Mononuclear cell (primary cell): ENCODE results near the gene ELK3. TPM values are rescaled to one million over a fixed set of nuclear protein-coding genes. Genes with fewer than 3 reads are reported as not detected.

Experiments
- H3K27me3 ChIP-seq: 2 replicates; pipeline ENCODE4 v1.6.0; 2011; ENCODE audit warnings: low read length, control low read depth; ENCODE audit not compliant: insufficient read depth
- H3K4me1 ChIP-seq: 2 replicates; pipeline ENCODE4 v1.5.1; 2011; ENCODE audit warnings: mild to moderate bottlenecking, low read length, control low read depth; ENCODE audit not compliant: insufficient read depth
- H3K4me3 ChIP-seq: 2 replicates; pipeline ENCODE4 v1.5.1; 2011; ENCODE audit warnings: mild to moderate bottlenecking, low read length, moderate library complexity
- H3K9me3 ChIP-seq: 2 replicates; pipeline ENCODE4 v1.5.1; 2011; ENCODE audit warnings: low read depth, mild to moderate bottlenecking, control low read depth, low read length
- total RNA-seq: library from RNA; depleted of rRNA; stranded (reverse); fragments of >200 nt; gene quantifications from one replicate; pipeline ENCODE4 v1.2.3, GENCODE V29; 2012

Gene ELK3
- total RNA-seq, result 23.7 TPM

DNA sequence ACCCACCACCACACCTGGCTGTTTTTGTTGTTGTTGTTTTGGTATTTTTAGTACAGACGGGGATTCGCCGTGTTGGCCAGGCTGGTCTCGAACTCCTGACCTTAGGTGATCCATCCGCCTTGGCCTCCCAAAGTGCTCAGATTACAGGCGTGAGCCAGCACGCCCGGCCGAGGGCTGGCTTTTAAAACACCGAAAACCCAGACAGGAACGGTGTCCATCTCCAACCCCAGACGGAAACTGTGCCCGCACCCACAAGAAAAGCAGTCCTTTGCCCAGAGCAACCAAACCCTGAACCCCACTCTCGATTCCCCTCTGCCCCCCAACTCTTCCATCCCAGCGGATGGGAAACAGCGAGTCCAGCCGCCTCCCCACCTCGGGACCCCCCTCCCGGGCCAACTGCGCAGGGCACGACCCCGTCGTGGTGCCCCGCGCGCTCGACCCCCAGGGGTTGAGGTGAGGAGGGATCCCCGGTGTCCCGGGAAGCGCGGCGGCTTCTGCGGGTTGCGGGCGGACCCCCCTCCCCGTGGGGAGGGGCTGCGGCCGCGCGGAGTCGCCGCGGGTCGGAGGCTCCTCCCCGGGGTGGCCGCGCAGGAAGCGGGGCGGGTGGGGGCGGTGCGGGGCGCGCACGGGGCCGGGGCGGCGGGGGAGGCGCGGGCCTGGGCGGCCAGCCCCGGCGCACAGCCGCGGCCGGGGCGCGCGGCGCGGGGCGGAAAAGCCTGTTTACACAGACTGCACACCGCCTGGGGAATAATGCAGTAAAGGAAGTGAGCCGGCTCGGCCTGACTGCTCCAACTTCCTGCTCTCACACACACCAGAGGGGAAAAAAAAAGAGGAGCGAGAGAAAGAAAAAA lies at the start of gene ELK3:
TSS of gene ELK3 (plus strand) at position 651 of the 851 bp plus-strand sequence.
- Histone ChIP-seq H3K4me3 (peak within 1 kb of the TSS; percentile 88), H3K4me1 (peaks cover 38% of the 10 kb centered on the region), H3K27me3 (no peaks in the 10 kb centered on the region), H3K9me3 (no peaks in the 10 kb centered on the region)

DNA sequence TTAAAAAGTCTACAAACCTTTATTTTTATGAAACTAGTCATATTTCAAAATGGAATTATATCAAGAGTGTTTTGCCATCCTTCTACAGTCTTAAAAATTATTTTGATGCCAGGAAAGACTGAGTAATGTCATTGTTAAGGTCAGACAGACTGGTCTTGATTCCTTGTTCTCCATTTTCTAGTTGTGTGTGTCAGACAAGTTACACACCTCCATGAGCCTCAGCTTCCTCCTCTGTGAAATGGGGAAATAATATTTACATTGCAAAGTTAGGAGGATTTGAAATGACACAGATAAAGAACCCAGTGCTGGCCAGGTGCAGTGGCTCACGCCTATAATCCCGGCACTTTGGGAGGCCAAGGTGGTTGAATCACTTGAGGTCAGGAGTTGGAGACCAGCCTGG lies 47.4 kb upstream of the ELK3 start:
- Histone ChIP-seq H3K4me1 (peaks cover 25% of the 10 kb centered on the region), H3K9me3 (no peaks in the 10 kb centered on the region), H3K27me3 (no peaks in the 10 kb centered on the region), H3K4me3 (no peak overlapping the region)

DNA sequence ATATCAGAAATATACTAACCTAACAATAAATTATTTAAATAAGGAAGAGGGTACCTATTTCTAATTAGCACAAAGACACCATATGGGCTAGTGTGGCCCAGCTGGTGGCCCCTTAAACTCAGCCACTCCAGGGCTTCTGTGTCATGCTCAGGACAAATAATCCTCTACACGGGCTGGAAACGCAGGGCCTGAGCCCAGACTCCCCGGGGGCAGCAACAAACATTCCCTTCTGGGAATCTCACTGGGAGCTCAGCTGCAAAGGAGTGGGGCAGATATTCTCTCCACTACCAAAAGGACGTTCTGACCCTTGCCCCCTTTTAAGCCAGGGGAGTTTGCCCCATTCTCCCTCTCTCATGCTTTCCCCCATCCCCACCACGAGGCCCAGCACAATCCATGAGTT lies 43.7 kb upstream of the ELK3 start:
- Histone ChIP-seq H3K27me3 (no peaks in the 10 kb centered on the region), H3K4me1 (no peaks in the 10 kb centered on the region), H3K4me3 (no peak overlapping the region), H3K9me3 (no peaks in the 10 kb centered on the region)

DNA sequence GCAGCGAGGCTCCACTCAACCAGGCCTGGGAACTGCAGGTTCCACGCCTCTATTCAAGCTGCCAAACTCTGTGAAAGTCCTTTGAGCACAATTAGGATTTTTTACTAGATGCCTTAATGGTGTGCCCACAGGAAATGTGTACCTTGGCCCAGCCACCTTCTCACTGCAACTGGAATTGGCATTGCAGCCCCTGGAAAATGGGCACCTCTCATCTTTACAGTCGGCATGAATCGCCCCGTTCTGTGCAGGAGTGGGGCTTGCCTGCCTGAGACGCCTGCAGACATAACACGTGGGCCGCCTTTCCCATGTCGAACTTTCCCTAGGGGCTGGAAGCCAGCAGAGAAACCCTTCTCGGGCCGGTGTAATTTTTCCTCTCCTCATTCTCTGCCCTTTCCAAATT lies 42.0 kb upstream of the ELK3 start:
- H3K4me3 ChIP-seq, result no peak overlapping the region
- no peaks in the 10 kb centered on the region for H3K27me3 ChIP-seq
- no peaks in the 10 kb centered on the region for H3K4me1 ChIP-seq
- no peaks in the 10 kb centered on the region for H3K9me3 ChIP-seq

- Histone ChIP-seq H3K4me3 (no peak overlapping the region), H3K4me1 (no peaks in the 10 kb centered on the region), H3K27me3 (no peaks in the 10 kb centered on the region), H3K9me3 (no peaks in the 10 kb centered on the region)
Observed at GRCh38 chr12:96153131-96153725, 40.9 kb upstream of the ELK3 start.

GRCh38 chr12:96155181-96155580 lies 39.0 kb upstream of the ELK3 start:
- no peaks in the 10 kb centered on the region for H3K4me1 ChIP-seq
- no peaks in the 10 kb centered on the region for H3K9me3 ChIP-seq
- no peak overlapping the region for H3K4me3 ChIP-seq
- no peaks in the 10 kb centered on the region for H3K27me3 ChIP-seq

- Histone ChIP-seq H3K4me1 (no peaks in the 10 kb centered on the region), H3K27me3 (no peaks in the 10 kb centered on the region), H3K4me3 (no peak overlapping the region), H3K9me3 (no peaks in the 10 kb centered on the region)
Observed at GRCh38 chr12:96155781-96156180, 38.4 kb upstream of the ELK3 start.

DNA sequence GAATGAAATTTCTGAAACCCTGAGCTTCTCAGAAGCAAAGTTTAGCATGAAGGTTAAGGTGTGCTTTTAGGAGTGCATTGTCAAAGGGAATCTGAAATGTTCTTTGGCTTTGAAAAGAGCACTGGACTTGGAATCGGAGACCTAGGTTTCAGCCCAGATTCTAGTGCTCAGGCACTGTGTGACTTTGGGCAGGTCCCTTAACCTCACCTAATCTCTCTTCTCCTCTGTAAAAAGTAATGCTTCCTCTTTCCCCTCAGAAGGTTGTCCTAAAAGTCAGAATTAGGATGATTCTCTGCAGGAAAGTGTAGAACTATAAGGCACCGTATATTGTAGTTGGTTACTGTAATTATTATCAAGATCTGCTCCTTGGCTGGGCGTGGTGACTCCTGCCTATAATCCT lies 38.0 kb upstream of the ELK3 start:
- no peaks in the 10 kb centered on the region for H3K9me3 ChIP-seq
- H3K4me1 ChIP-seq, result no peaks in the 10 kb centered on the region
- no peaks in the 10 kb centered on the region for H3K27me3 ChIP-seq
- H3K4me3 ChIP-seq, result no peak overlapping the region

DNA sequence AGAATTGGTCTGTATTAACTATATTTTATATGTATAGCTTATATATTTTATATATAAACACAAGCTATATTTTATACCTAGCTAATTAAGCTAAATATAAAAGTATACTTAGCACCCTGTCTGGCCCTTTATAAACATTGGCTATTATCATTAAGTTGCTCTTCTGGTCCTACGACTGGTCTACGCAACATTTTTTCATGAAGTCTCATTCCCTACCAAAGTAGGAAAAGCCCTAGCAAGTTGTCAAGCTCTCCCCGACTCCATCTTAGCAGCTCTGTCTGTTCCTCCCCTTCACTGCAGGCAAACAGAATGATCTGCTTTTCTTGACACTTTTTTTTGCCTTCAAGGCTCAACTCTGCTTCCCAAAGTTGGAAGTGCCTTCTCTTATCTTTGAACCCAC lies 36.7 kb upstream of the ELK3 start:
- H3K27me3 ChIP-seq, result no peaks in the 10 kb centered on the region
- no peak overlapping the region for H3K4me3 ChIP-seq
- H3K4me1 ChIP-seq, result no peaks in the 10 kb centered on the region
- no peaks in the 10 kb centered on the region for H3K9me3 ChIP-seq

DNA sequence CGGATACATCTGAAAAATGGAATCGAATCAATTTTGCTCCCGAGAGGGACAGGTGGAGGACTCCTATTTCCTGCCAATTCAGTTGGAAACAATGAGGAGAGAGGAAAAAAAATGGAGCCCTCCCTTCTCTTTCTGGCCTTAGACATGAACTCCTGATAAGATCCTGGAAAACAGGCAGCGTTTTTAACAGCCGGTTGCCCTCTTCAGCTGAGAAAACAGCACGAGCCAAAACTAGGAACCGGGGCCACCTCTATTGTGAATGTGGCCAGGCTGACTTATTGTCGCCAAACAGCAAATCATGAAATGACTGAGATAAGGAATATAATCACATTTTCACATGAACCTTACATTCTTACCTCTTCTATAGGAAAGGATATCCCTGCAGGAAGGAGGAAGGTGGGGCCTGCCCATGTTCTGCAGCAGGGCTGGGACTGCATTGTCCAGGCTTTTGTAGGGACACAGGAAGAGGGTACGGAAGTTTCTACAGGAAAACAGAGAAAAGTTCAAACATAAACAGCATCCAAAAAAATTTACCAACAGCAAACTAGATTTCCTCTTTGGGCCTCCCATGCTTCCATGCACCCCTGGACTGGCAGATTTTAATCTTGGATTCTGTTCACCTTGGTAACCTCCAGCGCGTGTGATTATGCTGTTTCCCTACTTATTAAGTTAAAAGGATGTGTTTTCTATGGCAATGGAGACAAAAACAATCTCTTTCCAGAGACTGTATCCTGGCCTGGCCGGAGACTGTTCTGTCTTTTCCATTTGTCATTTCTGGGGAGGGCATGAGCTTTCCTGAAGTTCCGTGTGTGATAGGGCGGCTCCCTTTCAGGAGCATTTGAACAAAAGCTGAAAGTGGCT lies 29.0 kb upstream of the ELK3 start:
- H3K4me3 ChIP-seq, result no peak overlapping the region
- H3K4me1 ChIP-seq, result peaks cover 2% of the 10 kb centered on the region
- no peaks in the 10 kb centered on the region for H3K9me3 ChIP-seq

GRCh38 chr12:96166765-96167164 lies 27.4 kb upstream of the ELK3 start:
- H3K4me1 ChIP-seq, result peaks cover 8% of the 10 kb centered on the region
- H3K27me3 ChIP-seq, result no peaks in the 10 kb centered on the region
- no peak overlapping the region for H3K4me3 ChIP-seq
- no peaks in the 10 kb centered on the region for H3K9me3 ChIP-seq

More for the DNA sequence above, 29.0 kb upstream of the ELK3 start:
- H3K27me3 ChIP-seq, result no peaks in the 10 kb centered on the region

GRCh38 chr12:96167492-96167891 lies 26.7 kb upstream of the ELK3 start:
- H3K27me3 ChIP-seq, result no peaks in the 10 kb centered on the region
- H3K9me3 ChIP-seq, result no peaks in the 10 kb centered on the region
- H3K4me1 ChIP-seq, result peaks cover 8% of the 10 kb centered on the region
- no peak overlapping the region for H3K4me3 ChIP-seq

DNA sequence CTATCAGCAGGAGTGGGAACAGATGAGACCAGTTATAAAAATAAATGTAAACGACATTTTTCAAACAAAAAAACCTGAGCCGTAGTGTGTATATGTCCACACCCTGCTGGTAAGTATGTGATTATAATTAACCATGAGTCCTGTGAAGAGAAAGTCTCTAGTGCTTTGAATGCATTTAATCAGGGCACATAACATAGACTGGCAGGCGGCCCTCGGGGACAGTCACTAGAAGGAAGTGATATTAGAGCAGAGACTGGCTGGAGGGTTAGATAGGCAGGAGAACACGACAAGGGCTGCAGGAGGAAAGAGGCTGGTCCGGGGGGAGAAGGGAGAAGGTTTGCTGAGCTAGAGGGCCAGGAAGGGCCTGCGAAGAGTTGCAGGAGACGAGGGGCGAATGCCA lies 23.8 kb upstream of the ELK3 start:
- no peak overlapping the region for H3K4me3 ChIP-seq
- H3K9me3 ChIP-seq, result no peaks in the 10 kb centered on the region
- no peaks in the 10 kb centered on the region for H3K27me3 ChIP-seq
- H3K4me1 ChIP-seq, result peaks cover 8% of the 10 kb centered on the region

DNA sequence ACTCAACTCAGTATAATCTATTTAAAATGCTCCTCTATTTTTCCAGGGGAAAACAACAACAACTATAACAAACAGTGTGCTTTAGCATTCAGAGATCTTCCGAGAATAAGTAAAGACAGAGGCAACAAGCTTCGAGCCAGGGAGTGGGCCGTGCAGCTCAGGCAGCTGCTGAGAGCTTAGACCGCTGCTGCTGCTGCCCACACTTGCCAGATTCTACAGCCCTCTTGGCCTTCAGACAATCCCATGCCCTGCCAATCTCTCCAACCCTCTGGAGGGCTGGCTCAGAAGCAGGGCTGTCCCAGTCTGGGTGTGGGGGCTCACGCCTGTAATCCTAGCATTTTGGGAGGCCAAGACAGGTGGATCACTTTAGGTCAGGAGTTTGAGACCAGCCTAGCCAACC lies 23.4 kb upstream of the ELK3 start:
- Histone ChIP-seq H3K9me3 (no peaks in the 10 kb centered on the region), H3K27me3 (no peaks in the 10 kb centered on the region), H3K4me3 (no peak overlapping the region), H3K4me1 (peaks cover 12% of the 10 kb centered on the region)

- peaks cover 22% of the 10 kb centered on the region for H3K4me1 ChIP-seq
- no peaks in the 10 kb centered on the region for H3K9me3 ChIP-seq
- H3K27me3 ChIP-seq, result no peaks in the 10 kb centered on the region
- H3K4me3 ChIP-seq, result no peak overlapping the region
Observed at GRCh38 chr12:96171905-96172304, 22.3 kb upstream of the ELK3 start.
